ENCODE results near the gene PNPLA7.
A peak's percentile ranks its signal among the peaks of the same experiment; 100 is the strongest.

The PNPLA7 gene

DNA sequence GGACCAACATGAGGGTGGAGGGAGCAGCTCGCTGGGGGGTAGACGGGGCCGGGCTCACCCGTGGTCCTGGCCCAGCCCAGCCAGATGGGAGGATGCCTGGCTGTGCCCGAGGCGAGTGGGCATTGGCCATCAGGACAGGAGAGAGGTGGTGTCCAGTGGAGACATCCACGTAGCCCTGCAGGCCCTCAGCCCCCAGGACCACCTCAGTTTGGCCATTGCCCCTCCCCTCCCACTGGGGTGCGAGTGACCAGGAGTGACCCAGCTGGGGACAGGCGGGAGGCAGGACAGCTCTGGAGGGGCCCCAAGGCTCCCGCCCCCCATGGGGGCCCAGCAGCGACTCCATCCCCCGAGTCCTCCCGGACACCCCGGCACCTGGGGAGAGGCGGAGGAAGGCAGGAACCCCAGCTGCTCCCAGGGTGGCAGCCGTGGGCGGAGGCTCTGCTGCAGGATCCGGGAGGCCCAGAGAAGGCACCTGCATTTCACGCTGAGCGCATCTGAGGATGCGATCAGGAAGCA is 118.7 kb downstream of the PNPLA7 start:
- DNase-seq: no peak

DNA sequence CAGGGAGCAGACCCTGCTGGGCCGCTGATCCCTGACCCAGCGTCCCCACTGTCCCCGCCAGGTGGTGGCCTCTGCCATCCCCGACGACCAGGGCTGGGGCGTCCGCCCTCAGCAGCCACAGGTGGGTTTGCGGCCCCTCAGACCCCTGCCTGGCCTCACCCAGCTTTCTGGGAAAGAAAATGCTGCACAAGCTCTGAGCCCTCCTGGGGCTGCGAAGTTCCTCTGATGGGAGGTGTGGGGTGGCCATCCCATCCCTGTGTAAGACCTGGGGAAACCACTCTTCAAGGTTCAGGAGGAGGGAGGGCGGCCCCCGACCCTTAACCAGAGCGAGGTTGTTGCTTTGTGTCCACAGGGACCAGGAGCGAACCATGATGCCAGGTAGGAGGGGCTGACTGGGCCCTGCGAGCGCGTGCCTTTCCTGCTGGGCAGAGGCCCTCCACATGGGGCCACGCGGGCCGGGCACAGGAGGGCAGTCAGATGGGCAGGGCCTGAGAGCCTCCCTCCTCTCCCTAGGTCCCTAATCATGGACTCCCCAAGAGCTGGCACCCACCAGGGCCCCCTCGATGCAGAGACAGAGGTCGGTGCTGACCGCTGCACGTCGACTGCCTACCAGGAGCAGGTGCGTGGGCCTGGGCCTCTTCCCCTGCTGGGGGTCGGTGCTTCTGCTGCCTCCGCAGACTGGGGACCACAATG is 119.3 kb downstream of the PNPLA7 start:
- no peak for DNase-seq

DNA sequence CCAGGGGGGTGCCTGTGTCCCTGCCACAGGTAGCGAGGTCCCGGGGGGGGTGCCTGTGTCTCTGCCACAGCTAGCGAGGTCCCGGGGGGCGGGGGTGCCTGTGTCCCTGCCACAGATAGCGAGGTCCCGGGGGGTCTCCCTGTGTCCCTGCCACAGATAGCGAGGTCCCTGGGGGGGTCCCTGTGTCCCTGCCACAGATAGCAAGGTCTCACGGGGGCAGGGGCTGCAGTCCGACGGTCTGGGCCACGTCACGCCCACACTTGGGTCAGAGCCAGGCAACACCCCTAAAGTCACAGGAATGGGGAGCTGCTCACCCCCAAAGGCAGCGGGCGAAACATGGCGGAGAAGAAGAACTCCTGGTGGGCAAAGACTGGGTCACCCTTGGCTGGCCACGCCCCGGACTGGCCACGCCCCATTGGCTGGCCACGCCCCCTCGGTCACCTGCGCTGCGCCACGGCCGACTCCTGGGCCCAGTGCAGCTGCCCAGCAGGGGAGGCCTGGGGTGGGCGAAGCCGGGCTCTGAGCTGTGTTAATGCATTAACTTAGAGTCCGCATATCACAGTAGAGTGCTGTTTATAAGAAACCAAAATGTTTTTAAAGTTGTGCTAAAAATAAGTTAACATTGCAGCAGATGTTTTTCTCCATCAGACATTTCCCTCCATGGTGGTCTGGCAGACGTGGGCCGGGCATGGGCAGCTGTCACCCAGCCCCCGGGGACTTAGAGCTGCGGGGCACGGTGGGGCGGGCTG is 120.1 kb downstream of the PNPLA7 start:
- DNase-seq: no peak

DNA sequence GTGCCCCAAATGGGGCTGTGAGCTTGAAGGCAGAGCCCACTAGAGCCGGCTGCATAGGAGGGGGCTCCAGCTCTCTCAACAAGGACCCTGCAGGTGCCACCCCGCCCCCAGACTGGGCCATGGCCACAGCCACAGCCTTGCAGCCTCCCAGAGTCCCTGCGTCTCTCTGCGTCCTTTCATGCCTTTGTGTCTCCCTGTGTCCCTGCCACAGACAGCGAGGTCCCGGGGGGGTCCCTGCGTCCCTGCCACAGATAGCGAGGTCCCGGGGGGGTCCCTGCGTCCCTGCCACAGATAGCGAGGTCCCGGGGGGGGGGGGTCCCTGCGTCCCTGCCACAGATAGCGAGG is 120.7 kb downstream of the PNPLA7 start:
- no peak for DNase-seq

DNA sequence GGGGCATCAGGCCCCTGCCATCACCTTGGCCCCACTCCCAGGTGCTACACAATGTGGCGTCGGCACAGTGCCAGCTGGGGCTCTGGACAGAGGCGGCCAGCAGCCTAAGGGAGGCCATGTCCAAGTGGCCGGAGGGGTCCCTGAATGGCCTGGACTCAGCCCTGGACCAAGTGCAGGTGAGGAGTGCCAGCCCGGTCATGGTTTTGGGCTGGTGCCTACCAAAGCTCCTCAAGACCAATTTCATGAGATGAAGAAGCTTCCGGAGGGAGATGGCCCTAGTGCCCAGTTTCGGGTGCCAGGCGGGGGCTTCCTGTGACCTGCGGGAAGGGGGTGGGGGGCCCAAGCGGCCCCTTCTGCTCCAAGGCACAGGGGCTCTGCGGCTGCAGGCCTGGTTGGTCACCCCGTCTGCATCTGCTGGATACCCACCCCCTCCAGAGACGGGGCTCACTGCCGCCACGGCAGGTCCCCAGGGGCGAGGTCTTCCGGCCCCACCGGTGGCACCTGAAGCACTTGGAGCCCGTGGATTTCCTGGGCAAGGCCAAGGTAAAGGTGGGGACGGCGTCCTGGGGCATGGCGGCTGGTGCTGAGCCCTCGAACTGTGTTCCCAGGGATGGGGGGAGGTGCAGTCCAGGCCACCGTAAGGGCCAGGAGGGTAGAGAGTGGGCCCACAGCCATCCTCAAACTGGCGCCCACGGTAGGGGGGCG is 121.2 kb downstream of the PNPLA7 start:
- no peak for DNase-seq

DNA sequence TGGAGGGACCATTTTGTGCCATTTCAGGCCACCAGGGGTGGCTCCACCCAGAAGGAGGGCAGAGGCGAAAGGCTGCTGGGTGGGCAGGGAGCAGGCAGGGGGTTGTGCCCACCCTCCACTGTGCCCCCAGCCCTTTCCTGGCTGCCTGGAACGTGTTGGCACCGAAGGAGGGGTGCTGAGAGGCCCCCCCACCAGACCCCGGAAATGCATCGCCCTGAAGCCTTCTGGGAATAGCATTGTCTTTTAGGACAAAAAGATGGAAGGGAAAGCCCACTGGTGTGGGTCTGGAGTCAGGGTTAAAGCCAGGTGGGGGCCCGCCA is 121.9 kb downstream of the PNPLA7 start:
- DNase-seq: no peak

DNA sequence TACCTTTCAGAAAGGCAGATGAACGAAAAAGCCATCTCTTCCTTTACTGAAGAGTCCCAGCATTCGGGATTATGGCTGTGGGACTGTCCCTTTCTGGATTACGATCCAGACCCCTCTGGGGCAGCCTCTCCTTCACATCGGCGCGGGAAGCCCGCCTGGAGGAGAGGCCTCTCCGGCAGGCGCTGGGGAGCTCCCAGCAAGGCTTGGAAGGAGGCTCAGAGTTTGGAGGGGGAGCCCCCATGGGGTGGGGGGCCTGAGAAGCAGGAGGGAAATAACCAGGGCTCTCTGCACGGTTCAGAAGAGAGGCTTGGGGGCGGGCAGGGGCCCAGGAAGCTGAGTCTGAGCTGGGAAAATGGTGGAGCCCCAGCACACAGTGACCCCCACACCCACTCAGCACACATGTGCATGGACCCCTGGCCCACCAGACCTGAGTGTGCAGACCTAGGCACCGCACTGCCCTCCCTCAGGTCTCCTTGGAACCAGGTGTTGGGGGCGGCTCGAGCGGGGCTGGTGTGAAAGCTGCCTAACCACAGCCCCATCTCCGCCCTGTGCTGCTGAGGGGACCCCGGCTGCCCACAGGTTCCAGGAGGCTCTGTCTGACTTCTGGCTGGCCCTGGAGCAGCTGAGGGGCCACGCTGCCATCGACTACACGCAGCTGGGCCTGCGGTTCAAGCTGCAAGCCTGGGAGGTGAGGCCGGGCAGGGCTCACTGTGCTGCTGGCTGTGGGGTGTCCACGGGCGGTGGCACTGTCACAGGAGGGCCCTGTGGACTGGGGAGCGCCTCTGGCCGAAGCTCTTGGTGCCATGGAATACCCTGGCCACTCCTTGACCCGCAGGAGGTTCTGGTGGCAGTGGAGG is 122.5 kb downstream of the PNPLA7 start:
- no peak for DNase-seq

DNA sequence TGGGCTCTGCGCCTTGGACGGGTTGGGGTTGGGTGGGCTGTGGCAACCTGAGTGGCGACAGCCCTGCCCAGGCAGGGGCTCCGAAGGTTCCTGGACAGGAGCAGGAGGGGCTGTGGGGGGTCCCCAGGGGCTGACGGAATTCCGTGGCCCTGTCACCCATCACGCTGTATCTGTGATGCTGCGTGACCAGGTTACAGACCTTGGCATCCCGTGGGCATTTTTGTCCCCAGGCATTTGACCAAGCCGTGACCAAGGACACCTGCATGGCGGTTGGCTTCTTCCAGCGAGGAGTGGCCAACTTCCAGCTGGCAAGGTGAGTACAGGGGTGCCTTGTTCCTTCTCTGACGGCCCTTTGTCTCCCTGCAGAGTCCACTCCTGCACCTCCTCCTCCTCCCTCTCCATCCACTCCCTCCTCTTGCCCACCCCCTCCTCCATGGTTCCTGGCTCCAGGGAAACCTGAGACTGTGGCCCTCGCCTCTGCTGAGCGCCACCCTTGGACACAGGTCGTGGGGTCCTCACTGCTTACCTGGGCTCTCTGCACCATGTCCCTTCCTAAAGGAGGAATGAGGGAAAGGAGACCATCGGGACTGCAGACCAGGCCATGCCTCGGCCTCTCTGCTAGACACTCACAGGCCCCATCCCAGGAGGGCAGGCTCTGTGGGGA is 124.1 kb downstream of the PNPLA7 start:
- DNase-seq: no peak

DNA sequence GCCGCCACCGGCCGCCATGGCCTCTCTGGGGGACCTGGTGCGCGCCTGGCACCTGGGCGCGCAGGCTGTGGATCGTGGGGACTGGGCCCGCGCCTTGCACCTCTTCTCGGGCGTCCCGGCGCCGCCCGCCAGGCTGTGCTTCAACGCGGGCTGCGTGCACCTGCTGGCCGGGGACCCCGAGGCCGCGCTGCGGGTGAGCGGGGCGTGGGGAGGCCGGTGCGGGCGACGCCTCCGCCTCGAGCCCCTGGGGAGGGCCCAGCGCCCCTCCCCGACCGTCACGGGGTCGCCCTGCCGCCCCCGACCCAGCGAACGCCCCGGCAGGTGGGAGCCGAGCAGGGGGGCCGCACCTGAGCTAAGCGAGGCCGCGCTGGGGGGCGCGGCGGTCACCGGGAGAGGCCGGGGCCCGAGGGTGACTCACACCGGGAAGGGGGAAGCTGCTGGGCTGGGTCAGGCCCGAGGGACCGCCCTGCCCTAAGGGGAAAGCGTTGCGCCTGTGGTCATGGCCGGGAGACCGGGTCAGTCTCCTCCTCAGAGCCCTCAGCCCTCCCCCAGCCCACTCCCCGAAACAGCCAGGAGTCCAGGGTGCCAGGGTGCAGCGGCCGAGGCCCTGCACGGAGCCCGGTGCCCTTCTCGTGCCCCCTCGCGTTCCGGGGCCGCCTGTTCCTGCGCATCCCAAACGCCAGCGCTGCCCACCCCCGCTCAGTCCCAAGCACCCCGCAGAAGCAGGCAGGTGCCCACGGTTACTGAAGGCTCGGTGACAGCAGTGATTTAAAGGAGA is 126.5 kb downstream of the PNPLA7 start:
- no peak for DNase-seq

DNA sequence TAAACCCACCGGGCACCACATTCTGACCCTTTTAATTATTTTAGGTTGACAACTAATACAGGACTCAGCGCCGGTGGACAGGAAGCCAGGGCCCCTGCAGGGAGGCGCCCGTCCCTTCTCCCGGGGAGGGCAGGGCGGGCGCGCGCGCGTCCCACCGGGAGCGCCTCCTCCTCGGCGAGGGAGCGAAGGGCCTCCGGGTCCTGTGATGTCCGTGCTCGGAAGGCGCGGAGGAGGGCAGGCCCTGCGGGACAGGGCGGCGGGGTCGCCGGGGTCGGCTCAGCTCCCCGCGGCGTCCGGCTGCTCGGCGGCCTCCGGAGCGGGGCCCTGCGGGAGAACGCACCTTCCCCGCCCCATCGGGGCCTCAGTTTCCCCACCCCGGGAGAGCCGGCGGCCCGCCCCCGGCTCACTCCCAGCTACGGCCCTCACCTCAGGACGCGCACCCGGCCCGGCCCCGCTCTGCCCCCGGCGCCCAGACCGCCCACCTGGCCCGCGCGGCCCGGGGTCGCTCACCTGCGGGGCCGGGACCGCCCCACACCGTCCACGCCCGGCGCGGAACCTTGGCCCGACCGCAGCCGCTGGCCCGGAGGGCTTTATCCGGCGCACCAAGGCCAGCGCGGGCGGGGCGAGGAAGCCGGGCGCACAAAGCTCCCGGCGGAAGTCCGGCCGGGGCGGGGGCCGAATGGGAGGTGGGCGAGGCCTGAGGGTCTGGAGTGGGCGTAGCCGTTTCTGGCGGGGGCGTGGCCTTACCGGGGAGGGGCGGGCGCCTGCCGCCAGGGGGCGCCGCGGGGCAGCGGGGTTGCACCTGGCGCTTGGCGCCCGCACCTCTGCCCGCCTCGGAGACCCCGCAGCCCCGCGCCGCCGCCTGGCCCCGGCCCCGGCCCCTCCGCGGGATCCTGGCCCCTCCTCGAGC is 127.3 kb downstream of the PNPLA7 start, which contains the start of the genes EXD3 and NOXA1:
Gene EXD3 (minus strand): TSS at position 559 of the 910 bp plus-strand sequence. CDS start 27,805 bp downstream, outside the sequence.
Gene NOXA1 (plus strand): TSS at position 790 of the 910 bp plus-strand sequence. CDS start 137 bp downstream, outside the sequence.
- peak; percentile 52 for DNase-seq

DNA sequence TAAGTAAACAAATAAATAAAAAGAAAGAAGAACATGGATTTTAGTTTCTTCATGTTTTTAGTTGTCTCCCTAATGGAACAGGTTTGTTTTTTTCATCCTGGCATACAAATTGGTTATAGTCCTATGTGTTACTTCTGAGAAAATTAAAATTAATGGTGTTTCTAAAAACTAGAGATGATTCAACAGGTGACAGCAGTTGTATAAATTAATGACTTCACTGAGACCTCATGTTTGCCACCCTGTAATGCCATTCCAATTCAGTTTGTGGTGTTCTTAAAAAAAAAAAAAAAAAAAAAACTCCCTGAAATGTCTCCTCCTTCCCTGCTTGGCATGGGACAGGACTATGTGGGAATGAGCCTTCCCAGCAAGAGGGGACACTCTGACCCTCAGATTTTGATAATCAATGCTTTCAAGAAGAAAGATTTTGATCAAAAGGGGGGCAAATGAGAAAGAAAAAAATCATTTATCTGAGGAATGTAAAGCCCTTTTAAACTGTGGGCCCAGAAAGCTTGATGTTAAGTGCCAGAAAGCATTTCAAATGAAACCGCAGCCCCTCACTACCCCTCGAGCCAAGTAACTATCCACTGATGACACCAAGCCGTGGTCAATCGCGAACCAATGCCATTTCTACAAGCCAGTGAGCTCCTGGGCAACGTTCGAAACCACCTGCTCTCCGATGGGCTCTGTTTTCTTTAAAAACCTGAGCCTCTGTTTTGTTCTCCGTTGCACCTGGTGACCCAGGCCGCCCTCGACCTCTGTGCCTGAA is 128.2 kb downstream of the PNPLA7 start:
- DNase-seq: no peak

DNA sequence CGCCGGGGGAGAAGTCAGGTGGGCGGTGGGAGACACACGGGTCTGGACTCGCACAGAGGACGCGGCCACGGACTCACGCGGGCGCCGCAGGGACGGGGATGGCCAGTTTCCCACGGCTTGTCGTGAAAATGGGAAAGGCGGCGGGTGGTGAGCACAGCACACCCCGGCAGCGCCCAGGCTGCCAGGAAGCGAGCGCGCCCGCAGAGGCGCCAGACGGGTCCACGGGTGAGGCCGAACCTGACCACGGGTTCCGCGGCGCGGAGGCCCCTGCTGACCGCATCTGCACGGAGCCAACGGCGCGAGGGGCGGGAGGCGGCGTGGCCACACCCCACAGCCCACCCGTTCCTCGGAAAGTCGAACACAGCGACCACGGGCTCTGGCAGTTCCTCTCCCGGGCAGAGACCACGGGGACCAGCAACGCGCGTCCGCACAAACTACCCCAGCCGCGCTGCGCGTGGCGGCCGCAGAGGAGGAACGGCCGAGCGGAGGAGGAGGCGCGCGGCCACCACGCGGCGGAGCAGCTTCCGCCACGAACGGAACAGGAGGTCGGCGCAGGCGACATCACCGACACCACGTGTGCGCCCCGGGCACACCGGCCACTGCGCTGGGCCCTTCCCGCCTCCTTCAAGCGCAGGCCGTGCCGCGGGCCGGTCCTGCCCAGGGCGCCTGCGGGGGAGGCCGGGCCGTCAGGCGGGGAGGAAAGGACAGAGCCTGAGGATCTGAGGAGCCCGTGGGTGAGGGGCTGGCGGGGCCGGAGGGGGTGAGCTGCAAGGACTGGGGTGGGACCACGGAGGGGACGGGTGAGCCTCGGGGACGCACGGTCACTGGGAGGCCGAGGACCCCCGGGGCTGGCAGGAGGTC is 132.8 kb downstream of the PNPLA7 start:
- DNase-seq: no peak

DNA sequence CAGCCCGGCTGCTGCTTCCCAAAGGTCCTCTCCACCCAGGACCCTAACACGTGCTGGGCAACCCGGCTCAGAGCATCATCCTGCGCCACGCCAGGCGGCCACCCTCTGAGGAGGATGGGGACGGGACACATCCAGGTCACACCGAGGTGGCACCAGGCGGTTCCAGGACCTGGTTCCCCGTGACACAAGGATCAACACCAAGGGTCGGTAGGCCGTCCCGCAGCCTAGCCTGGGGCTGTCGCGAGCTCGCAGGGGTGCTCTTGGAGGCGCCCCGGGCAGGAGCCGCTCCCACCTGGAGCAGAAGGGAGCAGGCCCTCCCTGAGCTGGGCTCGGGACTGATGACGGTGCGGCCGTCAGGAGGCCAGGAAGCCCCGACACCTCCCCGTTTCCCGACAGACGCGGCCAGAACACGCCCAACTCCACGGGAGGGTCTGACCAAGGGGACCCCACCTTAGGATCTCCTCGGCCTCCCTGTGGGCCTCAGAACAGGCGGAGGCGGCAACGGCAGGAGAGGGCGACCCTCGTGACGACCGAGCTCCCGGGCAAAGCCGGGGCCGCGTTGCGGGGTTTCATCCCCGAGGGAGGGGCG is 133.5 kb downstream of the PNPLA7 start:
- DNase-seq: no peak

DNA sequence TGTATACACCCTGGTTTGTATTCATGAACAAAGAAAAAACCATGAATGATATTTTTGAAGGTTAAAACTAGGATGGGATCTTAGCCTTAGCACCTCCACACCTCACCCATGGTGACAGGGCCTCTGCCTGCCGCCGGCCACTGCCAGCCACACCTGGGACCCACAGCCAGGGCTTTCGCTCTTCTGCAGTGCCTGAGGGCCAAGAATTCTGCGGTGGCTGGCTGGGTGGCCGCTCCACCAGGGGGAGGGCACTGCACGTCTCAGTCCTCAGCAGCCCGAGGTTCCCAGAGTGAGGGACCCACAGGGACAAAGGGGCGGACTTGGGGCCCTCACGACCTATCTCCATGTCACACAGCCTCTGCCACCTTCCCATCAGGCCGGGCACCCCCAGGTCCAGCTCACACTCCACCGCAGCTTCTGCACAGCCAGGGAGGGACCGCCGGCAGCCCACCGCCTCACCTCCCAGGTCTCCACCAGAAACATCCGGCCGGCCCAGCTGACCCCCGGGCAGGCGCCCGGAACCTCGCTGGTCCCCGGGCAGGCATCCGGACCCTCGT is 134.1 kb downstream of the PNPLA7 start:
- DNase-seq: no peak

DNA sequence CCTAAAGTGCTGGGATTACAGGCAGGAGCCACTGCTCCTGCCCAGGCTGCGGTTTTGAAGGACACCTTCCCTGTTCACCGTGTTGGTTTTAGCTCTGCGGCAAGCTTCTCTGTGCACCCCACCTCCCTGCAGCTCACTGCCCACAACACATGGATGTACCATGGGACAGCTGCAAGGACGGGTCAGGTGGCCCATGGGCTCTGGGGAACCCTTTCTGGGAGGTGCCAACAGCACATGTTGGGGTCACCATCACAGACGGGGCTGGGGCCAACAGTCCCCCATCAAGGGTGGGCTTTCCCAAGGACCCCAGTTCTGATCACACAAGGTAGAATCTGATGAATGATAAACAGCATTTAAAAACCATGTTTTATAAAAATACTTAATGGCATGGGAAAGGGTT is 134.8 kb downstream of the PNPLA7 start:
- no peak for DNase-seq

DNA sequence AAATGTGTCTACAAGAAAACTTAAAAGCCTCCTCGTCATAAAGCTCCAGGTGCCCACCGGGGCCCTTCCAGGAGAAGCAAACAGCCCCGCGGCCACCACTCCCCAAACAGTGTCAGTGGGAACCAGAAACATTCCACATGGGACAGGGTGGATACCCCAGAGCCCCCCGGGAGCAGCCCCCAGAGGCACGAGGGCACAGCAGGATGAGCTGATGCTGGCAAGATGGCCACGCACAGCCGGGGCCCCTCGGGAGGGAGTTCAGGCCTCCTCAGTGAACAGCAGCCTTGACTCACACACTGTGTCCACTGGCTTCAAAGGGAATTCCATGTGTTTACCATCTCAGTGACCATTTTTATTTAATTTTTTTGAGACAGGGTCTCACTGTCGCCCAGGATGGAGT is 137.8 kb downstream of the PNPLA7 start:
- DNase-seq: no peak

DNA sequence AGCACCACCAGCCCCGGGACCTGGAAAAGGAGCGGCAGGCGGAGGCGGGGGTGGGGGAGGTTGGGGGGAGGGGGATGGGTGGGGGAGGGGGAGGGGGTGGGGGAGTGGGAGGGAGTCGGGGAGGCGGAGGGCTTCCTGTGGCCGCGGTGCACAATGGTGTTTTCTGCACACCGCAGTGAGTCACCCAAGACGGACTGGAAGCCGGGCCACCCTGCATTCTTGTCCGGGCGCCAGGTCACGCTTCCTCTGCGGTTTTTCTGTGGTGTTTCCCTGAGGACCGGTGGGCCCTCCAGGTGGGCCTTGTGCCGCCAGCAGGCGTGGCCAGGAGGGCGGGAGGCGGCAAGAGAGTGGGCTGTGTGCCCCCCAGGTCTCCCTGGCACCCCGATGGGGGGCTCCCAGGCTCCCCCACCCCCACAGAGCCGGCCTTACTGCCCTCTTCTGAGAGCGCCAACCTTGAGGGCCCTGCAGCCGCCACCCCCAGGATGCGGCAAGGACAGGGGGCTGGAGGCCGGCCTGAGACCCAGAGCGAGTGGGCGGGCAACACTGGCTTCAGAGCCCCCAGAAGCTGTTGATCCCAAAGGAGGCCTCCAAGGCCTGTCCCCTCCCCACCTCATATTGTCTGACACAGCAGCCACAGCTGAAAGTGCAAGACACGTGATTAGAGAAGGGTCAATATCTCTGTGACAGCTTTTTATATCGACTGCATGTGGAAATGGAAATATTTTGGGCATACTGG is 138.4 kb downstream of the PNPLA7 start:
- DNase-seq: no peak

All from NCI-H526 treated with DMSO at 0.1 percent for 48 hours (cell line).